GM19193 (cell line): Measurements from ENCODE around the gene C1QC.

Experiments used
- POLR2A ChIP-seq: IDR thresholded peaks from 4 replicates; pipeline ENCODE4 v1.6.1; 2011; ENCODE audit not compliant: insufficient read depth, insufficient read length; ENCODE audit errors: extremely low read depth

Gene C1QC

DNA sequence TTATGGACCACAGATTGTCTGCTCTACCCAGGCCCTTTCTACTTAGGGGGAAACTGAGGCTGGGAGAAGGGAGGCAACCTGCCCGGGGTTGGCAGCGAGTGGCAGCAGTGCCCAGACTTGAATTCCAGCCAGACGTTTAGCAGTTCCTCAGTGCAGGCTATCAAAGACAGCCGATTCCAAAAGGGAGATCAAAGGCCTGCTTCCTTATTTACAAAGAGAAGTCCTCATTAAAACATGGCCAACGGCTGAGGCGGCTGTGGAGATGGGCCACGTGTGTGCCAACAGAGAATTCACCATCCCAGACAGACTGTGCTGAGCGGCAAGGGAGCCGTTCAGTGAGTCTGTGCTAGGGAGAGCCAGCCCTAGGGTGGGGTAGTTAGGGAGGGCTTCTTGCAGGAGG, 37.3 kb downstream of the C1QC start:
- TF ChIP-seq POLR2A = no peak

DNA sequence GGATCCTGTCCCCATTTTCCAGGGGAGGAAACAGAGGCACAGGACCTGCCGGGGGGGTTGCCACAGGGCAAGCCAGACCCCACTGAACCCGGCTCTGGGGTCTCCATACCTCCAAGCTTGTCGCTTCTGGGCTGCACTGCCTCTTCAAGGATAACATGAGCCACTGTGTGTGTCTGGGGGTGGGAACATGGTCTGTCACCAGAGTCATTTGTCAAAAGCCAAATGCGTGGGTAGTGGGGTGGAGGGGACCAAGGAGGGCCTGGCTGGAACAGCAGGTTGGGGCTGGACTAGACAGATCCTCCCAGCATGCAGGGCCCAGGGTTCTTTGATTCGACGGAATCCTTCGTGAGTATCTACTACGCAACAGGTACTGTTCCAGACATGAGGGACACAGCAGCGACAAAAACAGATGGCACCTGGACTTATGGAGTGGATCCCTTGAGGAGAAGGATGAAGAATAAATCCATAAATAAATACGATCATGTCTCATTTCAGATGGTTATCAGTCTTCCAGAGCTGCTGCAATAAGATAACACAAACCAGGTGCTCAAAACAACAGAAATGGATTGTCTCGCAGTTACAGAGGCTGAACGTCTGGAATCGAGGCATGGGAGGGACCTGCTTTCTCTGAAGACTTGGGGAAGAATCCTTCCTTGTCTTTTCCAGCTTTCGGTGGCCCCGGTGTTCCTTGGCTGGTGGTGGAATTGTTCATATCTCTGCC, 38.3 kb downstream of the C1QC start:
- TF ChIP-seq POLR2A = no peak

DNA sequence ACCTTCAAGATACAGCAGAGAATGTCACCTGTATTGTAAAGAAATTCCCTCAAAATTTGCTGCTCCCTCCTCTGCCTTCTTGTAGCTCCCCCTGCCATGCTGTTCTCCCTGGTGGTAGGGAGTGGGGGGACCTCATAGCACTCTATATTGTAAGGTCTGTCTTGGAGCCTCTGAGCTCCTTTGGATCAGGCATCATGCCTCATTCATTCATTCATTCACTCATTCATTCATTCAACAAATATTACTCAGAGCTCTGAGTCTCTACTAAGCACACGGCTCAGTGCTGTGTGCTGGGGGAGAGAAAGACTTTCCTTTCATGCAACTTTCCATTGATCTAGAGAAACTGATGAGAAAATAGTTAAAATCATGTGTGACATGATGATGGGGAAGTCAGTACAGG, 40.1 kb downstream of the C1QC start:
- no peak for TF ChIP-seq POLR2A

DNA sequence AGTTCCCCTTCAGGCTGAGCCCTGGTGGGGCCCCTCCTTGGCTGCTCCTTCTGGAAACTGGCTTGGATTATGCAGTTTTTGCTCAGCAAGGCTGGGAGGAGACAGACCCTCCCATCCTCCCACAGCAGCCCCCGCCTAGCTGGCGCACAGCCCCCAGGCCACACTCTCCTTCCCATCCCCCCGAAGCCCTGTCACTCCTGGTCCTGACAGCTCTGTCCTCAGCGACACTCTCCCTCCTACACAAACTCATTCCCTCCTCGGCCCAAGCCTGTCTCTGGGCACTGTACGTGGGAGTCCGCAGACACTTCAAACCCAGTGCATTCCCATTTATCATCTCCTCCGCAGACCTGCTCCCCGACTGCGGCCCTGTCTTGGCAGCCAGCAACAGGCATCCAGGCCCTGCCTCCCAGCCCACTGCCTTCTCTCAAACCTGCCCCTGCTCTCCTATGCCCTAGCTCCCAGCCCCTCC, 42.2 kb downstream of the C1QC start:
- TF ChIP-seq POLR2A = no peak

DNA sequence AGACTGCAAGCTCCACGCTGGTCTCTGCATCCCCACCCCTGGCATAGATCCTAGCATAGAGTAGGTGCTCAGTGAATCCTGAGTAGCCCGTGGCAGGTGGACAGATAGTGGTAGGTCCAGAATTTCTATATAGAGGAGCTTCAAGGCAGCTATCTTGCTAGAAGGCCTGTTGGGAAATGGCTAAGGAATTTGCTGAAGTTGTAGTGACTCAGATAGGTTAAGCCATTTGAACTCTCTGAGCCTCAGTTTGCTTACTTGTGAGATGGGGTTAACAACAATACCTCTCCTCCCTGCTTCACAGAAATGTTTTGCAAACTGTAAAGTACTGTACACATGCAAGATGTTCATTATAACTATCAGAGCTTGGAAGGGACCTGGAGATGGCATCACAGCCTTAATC, 43.8 kb downstream of the C1QC start:
- no peak for TF ChIP-seq POLR2A

DNA sequence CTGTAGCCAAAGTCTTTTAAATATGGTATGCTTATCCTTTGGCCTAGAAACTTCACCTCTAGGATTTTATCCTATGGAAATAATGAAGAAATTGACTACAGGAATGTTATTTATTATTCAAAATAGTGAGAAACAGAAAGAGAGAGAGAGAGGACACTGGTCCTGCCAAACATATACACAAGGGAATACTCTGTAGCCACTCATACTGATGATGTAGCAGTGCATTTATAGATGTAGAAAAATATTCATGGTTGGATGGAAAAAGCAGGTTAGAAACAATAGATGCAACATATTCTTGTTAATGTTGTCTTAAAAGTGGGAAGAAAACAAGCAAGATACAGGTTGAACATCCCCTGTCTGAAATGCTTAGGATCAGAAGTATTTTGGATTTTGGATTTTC, 45.0 kb downstream of the C1QC start:
- TF ChIP-seq POLR2A = no peak

DNA sequence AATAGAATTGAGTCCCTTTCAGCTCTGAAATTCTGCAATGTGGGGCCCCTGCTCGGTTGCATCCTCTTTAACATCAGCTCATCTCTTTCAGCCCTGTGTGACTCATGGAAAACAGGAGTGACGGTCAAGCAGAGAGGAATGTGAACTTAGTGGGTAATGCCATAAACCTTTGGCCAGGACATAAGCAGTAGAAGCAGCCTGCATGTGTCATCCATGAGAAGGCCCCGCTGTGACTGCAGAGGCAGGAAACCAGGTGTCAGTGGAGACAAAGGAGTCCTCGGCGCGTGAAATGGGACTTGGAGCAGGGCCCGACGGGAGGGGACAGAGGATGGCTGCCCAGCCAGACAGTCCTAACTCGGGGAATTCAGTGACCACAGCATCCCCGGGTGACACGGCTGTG, 46.1 kb downstream of the C1QC start:
- TF ChIP-seq POLR2A = no peak

DNA sequence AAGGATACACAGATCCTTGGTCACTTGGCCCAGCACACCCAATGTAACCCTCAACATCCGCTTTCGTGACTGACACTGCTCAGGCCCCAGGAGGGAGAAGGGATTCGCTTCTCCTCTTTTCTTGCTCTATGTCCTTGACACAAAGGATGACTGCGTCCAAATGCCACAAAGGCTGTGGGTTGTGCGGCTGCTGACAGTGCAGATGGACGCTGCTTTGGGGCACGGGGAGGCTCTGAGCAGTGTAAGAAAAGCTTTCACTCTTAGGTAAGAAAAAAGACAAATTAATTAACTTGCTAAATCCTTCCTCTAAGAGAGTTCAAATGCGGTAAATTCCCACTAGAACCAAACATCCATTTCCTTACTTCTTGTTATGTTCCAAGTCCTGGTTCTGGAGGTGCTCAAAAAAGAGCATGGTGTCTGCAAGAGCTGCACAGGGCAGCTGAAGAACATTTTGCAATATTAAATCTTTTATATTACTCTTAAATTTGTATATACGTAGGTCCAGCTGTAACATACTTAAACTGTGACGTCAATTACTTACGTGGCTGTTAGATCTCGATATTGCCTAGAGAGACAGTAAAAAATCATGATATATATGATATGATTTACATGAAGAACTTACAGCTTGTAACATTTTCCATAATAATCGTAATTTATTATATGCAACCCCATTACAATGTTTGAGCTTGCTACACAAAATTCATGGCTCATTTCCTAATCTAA, 47.8 kb downstream of the C1QC start:
- TF ChIP-seq POLR2A = no peak

DNA sequence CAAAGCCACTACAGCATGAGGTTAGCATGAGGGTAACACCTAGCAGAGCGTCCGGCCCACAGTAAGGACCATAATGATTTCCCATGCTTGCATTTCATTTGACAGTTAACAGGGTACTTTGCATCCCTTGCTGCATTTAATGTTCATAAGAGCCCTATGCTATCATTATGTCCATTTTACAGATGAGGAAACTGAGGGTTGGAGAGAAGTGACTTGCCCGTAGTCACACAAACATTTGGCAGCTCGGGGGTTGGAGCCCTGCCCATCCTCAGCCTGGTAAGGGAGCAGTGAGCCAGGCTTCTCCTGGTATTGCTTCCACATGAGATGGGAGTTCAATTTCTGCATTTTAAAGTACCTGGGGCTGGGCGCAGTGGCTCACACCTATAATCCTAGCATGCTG, 50.7 kb downstream of the C1QC start:
- TF ChIP-seq POLR2A = no peak

DNA sequence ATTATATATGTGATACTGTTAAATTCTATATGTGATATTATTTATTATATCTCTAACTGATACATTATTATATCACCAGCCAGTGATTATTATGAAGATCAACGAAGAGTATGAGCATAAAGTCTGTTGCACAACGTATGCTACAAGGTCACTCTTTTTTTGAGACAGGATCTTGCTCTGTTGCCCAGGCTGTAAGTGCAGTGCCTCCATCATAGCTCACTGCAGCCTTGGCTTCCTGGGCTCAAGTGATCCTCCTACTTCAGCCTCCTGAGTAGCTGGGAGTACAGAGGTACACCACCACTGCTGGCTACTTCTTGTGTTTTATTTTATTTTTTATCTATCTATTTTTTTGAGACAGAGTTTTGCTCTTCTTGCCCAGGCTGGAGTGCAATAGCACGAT, 53.2 kb downstream of the C1QC start:
- no peak for TF ChIP-seq POLR2A
